Endothelial cell of umbilical vein (primary cell): ENCODE results near the gene TRAK1. TPM values are rescaled to one million over a fixed set of nuclear protein-coding genes. Genes with fewer than 3 reads are reported as not detected.

ENCODE experiments used
- BruUV-seq: library from RNA; stranded (reverse); fragments of 400-500 nt; replicated peaks from 2 replicates; lab custom pipeline; 2021; lab: Mats Ljungman, UMichigan
- CTCF ChIA-PET: fragments of 300-600, 350-600 bp; sonication (Branson Sonifier 250); formaldehyde crosslinking; loops from one replicate; lab custom pipeline; 2021; ENCODE audit warnings: antibody characterized with exemption, inconsistent platforms; lab: Charles Lee
- POLR2A ChIA-PET: fragments of 300-600, 350-600 bp; sonication (Branson Sonifier 250); formaldehyde crosslinking; loops from one replicate; lab custom pipeline; 2021; ENCODE audit warnings: antibody characterized with exemption, inconsistent platforms; lab: Charles Lee
- DNase-seq: peaks from one replicate; pipeline ENCODE4 v3.0.0-alpha.2; 2011; ENCODE audit warnings: low read depth, low spot score
- FAIRE-seq: peaks from 2 replicates; lab custom pipeline; 2011; peaks lifted over from hg19 to GRCh38; lab: Jason Lieb, UNC
- H2AFZ ChIP-seq: 2 replicates; pipeline ENCODE4 v1.6.0; 2012; ENCODE audit warnings: low read depth, low read length, control low read depth, inconsistent platforms
- H3K27ac ChIP-seq: 2 replicates; pipeline ENCODE4 v1.5.1; 2011; ENCODE audit warnings: low read depth, mild to moderate bottlenecking, control low read depth, low read length, moderate library complexity; ENCODE audit not compliant: insufficient read depth
- H3K27me3 ChIP-seq, 2 experiments: 2 replicates each; pipeline versions ENCODE4 v1.6.0 to v1.6.1; 2011; ENCODE audit warnings: low read length in 2 of 2, mixed read lengths in 1 of 2; ENCODE audit not compliant: control insufficient read depth in 2 of 2, insufficient read depth in 2 of 2
- H3K36me3 ChIP-seq, 2 experiments: 2 replicates in 1 of 2; 3 replicates in 1 of 2; pipeline ENCODE4 v1.5.1; 2011; ENCODE audit warnings: low read length in 2 of 2, mild to moderate bottlenecking in 1 of 2, moderate library complexity in 1 of 2; ENCODE audit not compliant: control insufficient read depth in 2 of 2, insufficient read depth in 2 of 2; ENCODE audit errors: extremely low read depth in 1 of 2
- H3K4me1 ChIP-seq: 3 replicates; pipeline ENCODE4 v1.5.1; 2011; ENCODE audit warnings: mild to moderate bottlenecking, low read length; ENCODE audit not compliant: control insufficient read depth, insufficient read depth; ENCODE audit errors: extremely low read depth
- H3K4me2 ChIP-seq: 2 replicates; pipeline ENCODE4 v1.6.1; 2011; ENCODE audit warnings: low read length, control low read depth, mixed read lengths; ENCODE audit not compliant: insufficient read depth
- H3K4me3 ChIP-seq, 3 experiments: fragments of 200-600 bp in 1 of 3; sonication (generic), shearing (Covaris generic) in 1 of 3; replicated peaks in 1 of 3; 2 replicates each; pipeline ENCODE4 v1.5.1; 2011 to 2016; ENCODE audit warnings: control low read depth in 3 of 3, low read length in 3 of 3, mild to moderate bottlenecking in 2 of 3, inconsistent platforms in 1 of 3, low read depth in 1 of 3, moderate library complexity in 1 of 3; ENCODE audit not compliant: insufficient read depth in 1 of 3
- H3K79me2 ChIP-seq: 2 replicates; pipeline ENCODE4 v1.6.0; 2012; ENCODE audit warnings: low read length, inconsistent platforms; ENCODE audit not compliant: control insufficient read depth, insufficient read depth
- H3K9ac ChIP-seq: replicated peaks from 2 replicates; pipeline ENCODE3; 2011; ENCODE audit warnings: low read length, control low read depth; ENCODE audit not compliant: insufficient read depth; ENCODE audit errors: extremely low read depth
- H3K9me1 ChIP-seq: replicated peaks from 3 replicates; pipeline ENCODE4 v1.6.0; 2011; ENCODE audit warnings: mild to moderate bottlenecking, low read length; ENCODE audit not compliant: control insufficient read depth, insufficient read depth; ENCODE audit errors: extremely low read depth
- H3K9me3 ChIP-seq: replicated peaks from 2 replicates; pipeline ENCODE4 v1.5.1; 2012; ENCODE audit warnings: low read length, inconsistent platforms; ENCODE audit not compliant: control insufficient read depth, insufficient read depth
- H4K20me1 ChIP-seq: replicated peaks from 2 replicates; pipeline ENCODE3; 2011; ENCODE audit warnings: mild to moderate bottlenecking, low read length; ENCODE audit not compliant: control insufficient read depth, insufficient read depth; ENCODE audit errors: extremely low read depth
- CTCF ChIP-seq, 2 donors: IDR thresholded peaks; 1 replicate in 1 of 2; 2 replicates in 1 of 2; pipeline ENCODE4 v1.5.1; 2011; ENCODE audit warnings: low read length in 2 of 2, mild to moderate bottlenecking in 2 of 2, moderate library complexity in 2 of 2, control low read depth in 1 of 2, inconsistent platforms in 1 of 2, low read depth in 1 of 2; ENCODE audit not compliant: insufficient read depth in 1 of 2; ENCODE audit errors: extremely low read depth in 1 of 2
- EZH2 ChIP-seq: IDR thresholded peaks from 2 replicates; pipeline ENCODE4 v1.6.1; 2012; ENCODE audit warnings: borderline replicate concordance, low read depth, mild to moderate bottlenecking, moderate library complexity, low read length, inconsistent platforms; ENCODE audit not compliant: severe bottlenecking
- FOS ChIP-seq: IDR thresholded peaks from 2 replicates; pipeline ENCODE4 v1.6.1; 2011; ENCODE audit warnings: mild to moderate bottlenecking, low read length, moderate library complexity, borderline replicate concordance; ENCODE audit not compliant: insufficient read depth
- GATA2 ChIP-seq: IDR thresholded peaks from 2 replicates; pipeline ENCODE4 v1.7.0; 2011; ENCODE audit warnings: low read depth, mild to moderate bottlenecking, moderate library complexity, mixed read lengths, low read length; ENCODE audit not compliant: insufficient read length, insufficient read depth
- JUN ChIP-seq: IDR thresholded peaks from 2 replicates; pipeline ENCODE4 v1.6.1; 2011; ENCODE audit warnings: borderline replicate concordance, low read depth; ENCODE audit not compliant: insufficient read length, insufficient read depth
- MAX ChIP-seq: IDR thresholded peaks from 2 replicates; pipeline ENCODE4 v1.6.1; 2011; ENCODE audit not compliant: insufficient read depth, insufficient read length
- MYC ChIP-seq: IDR thresholded peaks from one replicate; pipeline ENCODE4 v1.6.1; 2011; ENCODE audit warnings: mild to moderate bottlenecking, low read depth, low read length
- POLR2A ChIP-seq: IDR thresholded peaks from 2 replicates; pipeline ENCODE4 v1.6.1; 2012; ENCODE audit warnings: low read depth, mild to moderate bottlenecking, control low read depth, low read length
- POLR2AphosphoS5 ChIP-seq: IDR thresholded peaks from 2 replicates; pipeline ENCODE4 v1.6.1; 2012; ENCODE audit warnings: low read depth, mild to moderate bottlenecking, control low read depth, low read length, moderate library complexity; ENCODE audit not compliant: insufficient read depth
- dilution Hi-C: fragments of 300-500 bp; cut with MboI; formaldehyde crosslinking; loops from one replicate; pipeline ENCODE4 v1.15.0; 2019; ENCODE audit warnings: low sequenced_read_pairs; ENCODE audit not compliant: extremely low pct_ligation_motif_present
- intact Hi-C: fragments of 100-400 bp; cut with micrococcal nuclease; formaldehyde crosslinking; loops from one replicate; pipeline ENCODE4 v1.10.0; 2022
- polyA plus RNA-seq, 4 experiments: library from polyadenylated mRNA; depleted of rRNA in 3 of 4; stranded (reverse) in 3 of 4; unstranded in 1 of 4; fragments of >200 nt; gene quantifications; 2 replicates each; pipeline versions ENCODE4 v1.2.1 to v1.2.3, GENCODE V29; 2011 to 2012; ENCODE audit warnings: missing spikeins in 1 of 4
- total RNA-seq: library from RNA; stranded (reverse); gene quantifications from 2 replicates; pipeline ENCODE4 v1.2.3, GENCODE V29; 2021

TRAK1 gene
- total and polyA plus RNA-seq, 2 donors (not counting 3 experiments of a cell fraction or from before 2014, with no cell fraction given) = 38.5 to 59.6 TPM

GRCh38 chr3:42143440-42143839 is 52.3 kb downstream of the TRAK1 start:
- CTCF ChIA-PET = interaction anchor here (2.0 to 2.8 kb wide), 2 partner anchors 24 to 48 kb away, joined by 9 to 12 read pairs; no protein-coding TSS in a partner anchor
- no TSS peak for BruUV-seq
- intact Hi-C loops = no loop called here
- no peak overlapping the region for H3K4me2 ChIP-seq
- H3K27ac ChIP-seq = no peak overlapping the region
- no peaks in the 10 kb centered on the region for H3K9me3 ChIP-seq
- H4K20me1 ChIP-seq = no peaks in the 10 kb centered on the region
- H3K4me1 ChIP-seq = no peaks in the 10 kb centered on the region
- POLR2A ChIA-PET = no interaction called here
- H3K36me3 ChIP-seq = peaks cover 0 to 2% of the 10 kb centered on the region in 2 experiments
- H3K27me3 ChIP-seq = no peaks in the 10 kb centered on the region
- H3K79me2 ChIP-seq = no peaks in the 10 kb centered on the region
- TF ChIP-seq JUN = no peak
- no peak for TF ChIP-seq MAX
- TF ChIP-seq POLR2AphosphoS5 = no peak
- no peak for TF ChIP-seq POLR2A
- TF ChIP-seq FOS = no peak
- TF ChIP-seq GATA2 = no peak
- TF ChIP-seq CTCF (IDR thresholded peaks at IDR 0.05; ENCODE audit: extremely low read depth in 1 of 2, insufficient read depth in 1 of 2, low read depth in 1 of 2, low read length in 2 of 2) = no peak
- no peak for TF ChIP-seq MYC
- TF ChIP-seq EZH2 = no peak
- dilution Hi-C loops = no loop called here
- FAIRE-seq (no peak), DNase-seq (no peak)
- H3K9me1 ChIP-seq = no peaks in the 10 kb centered on the region
- H2AFZ ChIP-seq = no peak overlapping the region
- H3K4me3 ChIP-seq = no peak overlapping the region
- H3K9ac ChIP-seq = no peak overlapping the region
